ENCODE measurements around the gene C1QTNF5. TPM values are rescaled to one million over a fixed set of nuclear protein-coding genes. Genes with fewer than 3 reads are reported as not detected.

The C1QTNF5 gene
- total RNA-seq, 1 experiment from 2014 or later: 5.9 TPM

GRCh38 chr11:119373059-119373920, 32.6 kb upstream of the C1QTNF5 start:
- no peak for DNase-seq (ENCODE audit: low read depth)

GRCh38 chr11:119372260-119373058, 31.8 kb upstream of the C1QTNF5 start:
- DNase-seq (ENCODE audit: low read depth): no peak

- peak; percentile 49 for DNase-seq (ENCODE audit: low read depth)
Observed at GRCh38 chr11:119371778-119372182, 31.1 kb upstream of the C1QTNF5 start.

GRCh38 chr11:119371067-119371601, 30.5 kb upstream of the C1QTNF5 start:
- DNase-seq (ENCODE audit: low read depth): no peak

GRCh38 chr11:119370486-119371046, 29.9 kb upstream of the C1QTNF5 start:
- DNase-seq (ENCODE audit: low read depth): no peak

GRCh38 chr11:119369132-119369925, 28.6 kb upstream of the C1QTNF5 start:
- no peak for DNase-seq (ENCODE audit: low read depth)

- DNase-seq (ENCODE audit: low read depth): no peak
Observed at GRCh38 chr11:119368121-119369034, 27.7 kb upstream of the C1QTNF5 start.

GRCh38 chr11:119367661-119368120, 27.0 kb upstream of the C1QTNF5 start:
- no peak for DNase-seq (ENCODE audit: low read depth)

- no peak for DNase-seq (ENCODE audit: low read depth)
Observed at GRCh38 chr11:119366690-119367620, 26.3 kb upstream of the C1QTNF5 start.

GRCh38 chr11:119365071-119365591, 24.4 kb upstream of the C1QTNF5 start:
- no peak for DNase-seq (ENCODE audit: low read depth)

- DNase-seq (ENCODE audit: low read depth): no peak
Observed at GRCh38 chr11:119363851-119364590, 23.3 kb upstream of the C1QTNF5 start.

- DNase-seq (ENCODE audit: low read depth): no peak
Observed at GRCh38 chr11:119363081-119363850, 22.6 kb upstream of the C1QTNF5 start.

- no peak for DNase-seq (ENCODE audit: low read depth)
Observed at GRCh38 chr11:119362741-119363080, 22.0 kb upstream of the C1QTNF5 start.

GRCh38 chr11:119361941-119362725, 21.4 kb upstream of the C1QTNF5 start:
- no peak for DNase-seq (ENCODE audit: low read depth)

GRCh38 chr11:119361056-119361787, 20.5 kb upstream of the C1QTNF5 start:
- DNase-seq (ENCODE audit: low read depth): peak; percentile 91

Data from M059J (cell line).